Testis (tissue), 2 donors: ENCODE data around the gene TMEM120A.

ENCODE experiments used
- POLR2A ChIP-seq: fragments of 450-650 bp; IDR thresholded peaks from one replicate; pipeline ENCODE4 v1.6.1; 2017; ENCODE audit warnings: antibody characterized with exemption, mild to moderate bottlenecking, moderate library complexity
- TF ChIP-seq, protein P1 (sequence below), 3 experiments: fragments of 450-650 bp in 2 of 3; fragments of 200-600 bp in 1 of 3; sonication (generic) in 1 of 3; IDR thresholded peaks; one replicate each; pipeline ENCODE4 v1.5.1; 2016 to 2019; ENCODE audit warnings: antibody characterized with exemption in 3 of 3, mild to moderate bottlenecking in 2 of 3, moderate library complexity in 1 of 3

GRCh38 chr7:76008156-76008687 lies 13.8 kb upstream of the TMEM120A start:
- TF ChIP-seq, protein P1, sequence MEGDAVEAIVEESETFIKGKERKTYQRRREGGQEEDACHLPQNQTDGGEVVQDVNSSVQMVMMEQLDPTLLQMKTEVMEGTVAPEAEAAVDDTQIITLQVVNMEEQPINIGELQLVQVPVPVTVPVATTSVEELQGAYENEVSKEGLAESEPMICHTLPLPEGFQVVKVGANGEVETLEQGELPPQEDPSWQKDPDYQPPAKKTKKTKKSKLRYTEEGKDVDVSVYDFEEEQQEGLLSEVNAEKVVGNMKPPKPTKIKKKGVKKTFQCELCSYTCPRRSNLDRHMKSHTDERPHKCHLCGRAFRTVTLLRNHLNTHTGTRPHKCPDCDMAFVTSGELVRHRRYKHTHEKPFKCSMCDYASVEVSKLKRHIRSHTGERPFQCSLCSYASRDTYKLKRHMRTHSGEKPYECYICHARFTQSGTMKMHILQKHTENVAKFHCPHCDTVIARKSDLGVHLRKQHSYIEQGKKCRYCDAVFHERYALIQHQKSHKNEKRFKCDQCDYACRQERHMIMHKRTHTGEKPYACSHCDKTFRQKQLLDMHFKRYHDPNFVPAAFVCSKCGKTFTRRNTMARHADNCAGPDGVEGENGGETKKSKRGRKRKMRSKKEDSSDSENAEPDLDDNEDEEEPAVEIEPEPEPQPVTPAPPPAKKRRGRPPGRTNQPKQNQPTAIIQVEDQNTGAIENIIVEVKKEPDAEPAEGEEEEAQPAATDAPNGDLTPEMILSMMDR (IDR thresholded peaks at IDR 0.05), result no peak
- TF ChIP-seq POLR2A, result no peak
